ENCODE measurements around the gene KIAA1328. TPM values are rescaled to one million over a fixed set of nuclear protein-coding genes. Genes with fewer than 3 reads are reported as not detected.

Gene KIAA1328
- polyA plus RNA-seq, 1 donor (not counting 4 experiments of a cell fraction or from before 2014, with no cell fraction given): 5.5 TPM

GRCh38 chr18:37218022-37218590 lies 389.2 kb downstream of the KIAA1328 start:
- DNase-seq (ENCODE audit: low read depth, low spot score): no peak
- Histone ChIP-seq H3K4me3 (ENCODE audit: control insufficient read depth in 2 of 3, extremely low read depth in 1 of 3, insufficient read depth in 2 of 3, low read depth in 1 of 3, low read length in 3 of 3) (no peak overlapping the region), H3K27me3 (ENCODE audit: control insufficient read depth, extremely low read depth, insufficient read depth, low read length) (no peaks in the 10 kb centered on the region), H3K27ac (ENCODE audit: control insufficient read depth, insufficient read depth, low read length) (no peak overlapping the region), H3K4me1 (ENCODE audit: control insufficient read depth, extremely low read depth, insufficient read depth, low read length) (no peaks in the 10 kb centered on the region), H3K9ac (ENCODE audit: control insufficient read depth, extremely low read depth, insufficient read depth, low read length) (no peak overlapping the region), H3K4me2 (ENCODE audit: control insufficient read depth, extremely low read depth, insufficient read depth, low read depth, low read length) (no peak overlapping the region), H2AFZ (ENCODE audit: control insufficient read depth, low read length) (no peak overlapping the region), H3K79me2 (ENCODE audit: control insufficient read depth, insufficient read depth, low read length) (no peaks in the 10 kb centered on the region), H4K20me1 (ENCODE audit: control insufficient read depth, extremely low read depth, insufficient read depth, low read length) (no peaks in the 10 kb centered on the region), H3K36me3 (ENCODE audit: control insufficient read depth in 2 of 2, extremely low read depth in 1 of 2, insufficient read depth in 2 of 2, low read length in 2 of 2) (no peaks in the 10 kb centered on the region), H3K9me1 (ENCODE audit: control insufficient read depth, extremely low read depth, insufficient read depth, low read length) (no peaks in the 10 kb centered on the region), H3K9me3 (ENCODE audit: control insufficient read depth, low read depth, low read length) (no peaks in the 10 kb centered on the region)
- FAIRE-seq: no peak
- TF ChIP-seq EZH2 (IDR thresholded peaks at IDR 0.05; ENCODE audit: low read length): no peak
- dilution Hi-C loops (cut with MboI; ENCODE audit: extremely low pct_ligation_motif_present, low sequenced_read_pairs): no loop called here

GRCh38 chr18:37219257-37219656 lies 390.3 kb downstream of the KIAA1328 start:
- Histone ChIP-seq H3K9ac (ENCODE audit: control insufficient read depth, extremely low read depth, insufficient read depth, low read length) (no peak overlapping the region), H3K4me2 (ENCODE audit: control insufficient read depth, extremely low read depth, insufficient read depth, low read depth, low read length) (no peak overlapping the region), H3K9me1 (ENCODE audit: control insufficient read depth, extremely low read depth, insufficient read depth, low read length) (no peaks in the 10 kb centered on the region), H3K9me3 (ENCODE audit: control insufficient read depth, low read depth, low read length) (no peaks in the 10 kb centered on the region), H2AFZ (ENCODE audit: control insufficient read depth, low read length) (no peak overlapping the region), H3K4me3 (ENCODE audit: control insufficient read depth in 2 of 3, extremely low read depth in 1 of 3, insufficient read depth in 2 of 3, low read depth in 1 of 3, low read length in 3 of 3) (no peak overlapping the region), H3K27ac (ENCODE audit: control insufficient read depth, insufficient read depth, low read length) (no peak overlapping the region), H3K79me2 (ENCODE audit: control insufficient read depth, insufficient read depth, low read length) (no peaks in the 10 kb centered on the region), H3K36me3 (ENCODE audit: control insufficient read depth in 2 of 2, extremely low read depth in 1 of 2, insufficient read depth in 2 of 2, low read length in 2 of 2) (no peaks in the 10 kb centered on the region), H3K27me3 (ENCODE audit: control insufficient read depth, extremely low read depth, insufficient read depth, low read length) (no peaks in the 10 kb centered on the region), H3K4me1 (ENCODE audit: control insufficient read depth, extremely low read depth, insufficient read depth, low read length) (no peaks in the 10 kb centered on the region), H4K20me1 (ENCODE audit: control insufficient read depth, extremely low read depth, insufficient read depth, low read length) (no peaks in the 10 kb centered on the region)
- no peak for TF ChIP-seq CTCF (optimal IDR thresholded peaks at IDR 0.05 in 1 of 3, IDR thresholded peaks at IDR 0.05 in 1 of 3, conservative IDR thresholded peaks at IDR 0.05 in 1 of 3; ENCODE audit: extremely low read depth in 1 of 3, insufficient read depth in 2 of 3, low read length in 3 of 3)
- TF ChIP-seq EZH2 (IDR thresholded peaks at IDR 0.05; ENCODE audit: low read length): no peak
- DNase-seq (ENCODE audit: low read depth, low spot score) (no peak), FAIRE-seq (no peak)
- dilution Hi-C loops (cut with MboI; ENCODE audit: extremely low pct_ligation_motif_present, low sequenced_read_pairs): no loop called here
